ENCODE data around the gene SUPT7L. TPM values are rescaled to one million over a fixed set of nuclear protein-coding genes. Genes with fewer than 3 reads are reported as not detected.

SUPT7L gene
- total and polyA plus RNA-seq, 8 donors, result 8.0 to 32.4 (median 11.2) TPM

DNA sequence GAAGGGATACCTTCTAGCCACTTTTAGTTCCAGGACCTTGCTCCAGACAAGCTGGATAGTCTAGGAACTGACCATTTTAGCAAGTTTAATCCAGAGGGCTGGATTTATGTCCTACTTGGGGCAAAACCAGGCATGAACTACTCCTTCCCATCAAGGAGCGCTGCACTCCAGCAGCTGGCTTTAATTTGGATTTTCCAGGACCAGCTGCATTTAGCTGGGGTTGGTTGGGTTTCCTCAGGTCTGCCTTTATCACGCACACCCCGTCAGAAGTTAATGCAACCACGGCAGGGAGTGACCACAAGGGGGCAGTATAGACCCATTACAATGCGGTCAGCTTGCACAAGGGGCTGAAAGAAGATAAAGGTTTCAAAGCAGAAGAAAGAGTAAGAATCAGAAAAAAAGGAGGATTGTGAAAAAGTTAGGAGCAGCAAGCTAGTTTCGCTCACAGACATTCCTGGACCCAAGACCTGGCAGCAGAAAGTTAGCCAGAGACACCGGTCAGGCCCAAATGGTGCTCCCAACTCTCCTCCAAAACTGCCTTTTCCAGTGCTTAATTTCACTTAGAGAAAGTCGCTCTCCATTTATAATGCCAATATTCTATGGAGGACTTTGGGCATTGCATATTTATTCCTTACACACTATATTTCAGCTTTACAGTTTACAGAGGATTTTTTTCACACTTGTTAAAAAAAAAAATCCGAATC lies 40.4 kb upstream of the SUPT7L start:
- intact Hi-C loops (cut with DNase I), result loop anchor here in 1 of 3 donors (10.0 kb wide), 1 partner anchor 51 kb away; no protein-coding TSS in a partner anchor
- Histone ChIP-seq H3K36me3 (no peaks in the 10 kb centered on the region), H3K9me3 (no peaks in the 10 kb centered on the region), H3K4me3 (no peak overlapping the region), H3K27ac (no peak overlapping the region), H3K4me1 (peaks cover 0 to 13% (median 5%) of the 10 kb centered on the region in 3 donors), H3K27me3 (no peaks in the 10 kb centered on the region)
- TF ChIP-seq CTCF (IDR thresholded peaks at IDR 0.05), result peak; percentile 77 to 93 (median 89)
- DNase-seq (peak; percentile 68 to 89 (median 82)), FAIRE-seq (no peak), ATAC-seq (peak; percentile 33 to 70 (median 63))
- 26 to 27% methylated on average over 9 of the region's 9 CpGs for WGBS, 2 donors

- no peak overlapping the region for H3K4me3 ChIP-seq
- no peak overlapping the region for H3K27ac ChIP-seq
- 72 to 81% methylated on average over 1 of the region's 1 CpG for WGBS, 2 donors
- intact Hi-C loops (cut with DNase I), result loop anchor here in 1 of 3 donors (10.0 kb wide), 1 partner anchor 52 kb away; no protein-coding TSS in a partner anchor
- no peak for TF ChIP-seq CTCF (IDR thresholded peaks at IDR 0.05)
- no peaks in the 10 kb centered on the region for H3K27me3 ChIP-seq
- no peak for FAIRE-seq
- no peak for DNase-seq
- ATAC-seq, result no peak
- H3K4me1 ChIP-seq, result peaks cover 0 to 13% (median 5%) of the 10 kb centered on the region in 3 donors
- no peaks in the 10 kb centered on the region for H3K9me3 ChIP-seq
- H3K36me3 ChIP-seq, result no peaks in the 10 kb centered on the region
These were observed 38.9 kb upstream of the SUPT7L start for GRCh38 chr2:27702302-27702701.

DNA sequence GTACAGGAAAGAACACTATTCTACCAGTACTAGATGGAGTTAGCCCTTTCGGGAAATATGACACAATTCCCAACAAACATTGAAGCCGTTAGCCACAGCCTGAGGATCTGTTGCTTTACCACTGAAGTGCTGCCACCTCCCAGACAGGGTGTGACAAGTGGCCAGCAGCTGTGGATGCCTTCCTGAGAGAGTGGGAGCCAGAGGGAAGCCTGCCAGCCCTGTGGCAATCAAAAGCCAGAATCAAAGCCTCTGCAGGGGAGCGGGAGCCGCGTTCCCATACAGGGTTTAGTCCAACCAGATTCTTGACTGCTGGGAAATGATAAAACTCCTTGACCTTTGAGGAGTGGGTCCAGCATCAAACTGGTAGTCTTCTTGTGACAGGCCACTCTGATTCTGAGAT lies 38.3 kb upstream of the SUPT7L start:
- ATAC-seq, result no peak

GRCh38 chr2:27697660-27698059 lies 34.2 kb upstream of the SUPT7L start:
- DNase-seq, result no peak
- Histone ChIP-seq H3K36me3 (peaks cover 0 to 10% (median 0%) of the 10 kb centered on the region in 3 donors), H3K27me3 (no peaks in the 10 kb centered on the region), H3K9me3 (no peaks in the 10 kb centered on the region), H3K27ac (no peak overlapping the region), H3K4me3 (no peak overlapping the region), H3K4me1 (peaks cover 0 to 3% (median 0%) of the 10 kb centered on the region in 3 donors)
- no peak for FAIRE-seq
- intact Hi-C loops (cut with DNase I), result no loop called here
- 72 to 79% methylated on average over 1 of the region's 1 CpG for WGBS, 2 donors
- no peak for TF ChIP-seq CTCF (IDR thresholded peaks at IDR 0.05)
- ATAC-seq, result no peak

More for the DNA sequence above, 38.3 kb upstream of the SUPT7L start:
- H3K27me3 ChIP-seq, result no peaks in the 10 kb centered on the region
- no peaks in the 10 kb centered on the region for H3K9me3 ChIP-seq
- 22 to 28% methylated on average over 5 of the region's 5 CpGs for WGBS, 2 donors
- peak overlapping the region in 1 of 4 donors; percentile 14 for H3K27ac ChIP-seq
- intact Hi-C loops (cut with DNase I), result loop anchor here in 1 of 3 donors (10.0 kb wide), 1 partner anchor 53 kb away; no protein-coding TSS in a partner anchor
- no peak for FAIRE-seq
- H3K36me3 ChIP-seq, result no peaks in the 10 kb centered on the region
- no peak for TF ChIP-seq CTCF (IDR thresholded peaks at IDR 0.05)
- DNase-seq, result peak in 1 of 6 donors; percentile 38
- H3K4me3 ChIP-seq, result no peak overlapping the region
- H3K4me1 ChIP-seq, result peaks cover 0 to 8% (median 5%) of the 10 kb centered on the region in 3 donors

- Histone ChIP-seq H3K9me3 (no peaks in the 10 kb centered on the region), H3K4me1 (no peaks in the 10 kb centered on the region), H3K27me3 (no peaks in the 10 kb centered on the region), H3K4me3 (no peak overlapping the region), H3K27ac (no peak overlapping the region), H3K36me3 (peaks cover 0 to 32% (median 0%) of the 10 kb centered on the region in 3 donors)
- no peak for TF ChIP-seq CTCF (IDR thresholded peaks at IDR 0.05)
- intact Hi-C loops (cut with DNase I), result no loop called here
- no peak for ATAC-seq
- DNase-seq, result no peak
- FAIRE-seq, result peak; percentile 17
These were observed 26.6 kb upstream of the SUPT7L start for GRCh38 chr2:27690052-27690451.
